Measurements from ENCODE around the gene SPARC. TPM values are rescaled to one million over a fixed set of nuclear protein-coding genes. Genes with fewer than 3 reads are reported as not detected.

SPARC gene
- total RNA-seq, 1 experiment from 2014 or later: not detected

DNA sequence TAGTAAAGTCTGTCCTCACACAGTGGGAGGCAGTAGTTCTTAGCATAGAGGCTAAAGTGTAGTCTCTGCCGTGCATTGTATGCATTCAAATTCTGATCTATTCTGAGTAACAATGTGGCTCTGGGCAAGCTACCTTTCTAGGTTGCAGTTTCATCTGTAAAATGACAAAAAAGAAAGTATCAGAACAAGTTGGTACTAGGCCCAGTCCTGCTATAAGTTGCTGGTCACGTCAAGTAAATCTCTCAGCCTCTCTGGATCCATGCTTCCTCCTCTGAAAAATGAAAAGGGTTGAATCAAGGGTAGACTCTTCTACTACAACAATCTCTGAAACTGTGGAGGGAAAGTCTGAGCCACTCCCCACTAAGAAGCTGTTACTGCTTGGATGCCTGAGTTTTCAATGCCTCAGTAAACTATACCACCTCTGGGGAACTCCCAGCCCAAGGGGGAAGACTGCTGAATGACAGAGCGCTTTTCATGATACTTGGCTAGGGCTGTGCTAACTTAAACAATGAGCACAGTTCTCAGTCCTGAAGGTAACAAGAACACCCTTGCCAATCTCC is 34.5 kb upstream of the SPARC start:
- Mint-ChIP-seq H3K9me3 (ENCODE audit: low read depth, unreplicated experiment) (no peaks in the 10 kb centered on the region), H3K36me3 (ENCODE audit: insufficient read depth, unreplicated experiment) (peaks cover 5% of the 10 kb centered on the region), H3K27me3 (ENCODE audit: unreplicated experiment) (no peaks in the 10 kb centered on the region), H3K27ac (ENCODE audit: unreplicated experiment) (no peak overlapping the region), H3K4me3 (ENCODE audit: low read depth, unreplicated experiment) (no peak overlapping the region), H3K4me1 (ENCODE audit: low read depth, unreplicated experiment) (peaks cover 32% of the 10 kb centered on the region)
- intact Hi-C loops (cut with micrococcal nuclease; ENCODE audit: unreplicated experiment): no loop called here
- TF ChIP-seq, protein P1, sequence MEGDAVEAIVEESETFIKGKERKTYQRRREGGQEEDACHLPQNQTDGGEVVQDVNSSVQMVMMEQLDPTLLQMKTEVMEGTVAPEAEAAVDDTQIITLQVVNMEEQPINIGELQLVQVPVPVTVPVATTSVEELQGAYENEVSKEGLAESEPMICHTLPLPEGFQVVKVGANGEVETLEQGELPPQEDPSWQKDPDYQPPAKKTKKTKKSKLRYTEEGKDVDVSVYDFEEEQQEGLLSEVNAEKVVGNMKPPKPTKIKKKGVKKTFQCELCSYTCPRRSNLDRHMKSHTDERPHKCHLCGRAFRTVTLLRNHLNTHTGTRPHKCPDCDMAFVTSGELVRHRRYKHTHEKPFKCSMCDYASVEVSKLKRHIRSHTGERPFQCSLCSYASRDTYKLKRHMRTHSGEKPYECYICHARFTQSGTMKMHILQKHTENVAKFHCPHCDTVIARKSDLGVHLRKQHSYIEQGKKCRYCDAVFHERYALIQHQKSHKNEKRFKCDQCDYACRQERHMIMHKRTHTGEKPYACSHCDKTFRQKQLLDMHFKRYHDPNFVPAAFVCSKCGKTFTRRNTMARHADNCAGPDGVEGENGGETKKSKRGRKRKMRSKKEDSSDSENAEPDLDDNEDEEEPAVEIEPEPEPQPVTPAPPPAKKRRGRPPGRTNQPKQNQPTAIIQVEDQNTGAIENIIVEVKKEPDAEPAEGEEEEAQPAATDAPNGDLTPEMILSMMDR (IDR thresholded peaks at IDR 0.05; ENCODE audit: unreplicated experiment): no peak
- BruUV-seq (replicated peaks): no TSS peak
- CTCF ChIA-PET: interaction anchor here (0.6 to 1.4 kb wide), 6 partner anchors 18 to 349 kb away, joined by 3 to 6 read pairs (median 4); no protein-coding TSS in a partner anchor
- DNase-seq: no peak

DNA sequence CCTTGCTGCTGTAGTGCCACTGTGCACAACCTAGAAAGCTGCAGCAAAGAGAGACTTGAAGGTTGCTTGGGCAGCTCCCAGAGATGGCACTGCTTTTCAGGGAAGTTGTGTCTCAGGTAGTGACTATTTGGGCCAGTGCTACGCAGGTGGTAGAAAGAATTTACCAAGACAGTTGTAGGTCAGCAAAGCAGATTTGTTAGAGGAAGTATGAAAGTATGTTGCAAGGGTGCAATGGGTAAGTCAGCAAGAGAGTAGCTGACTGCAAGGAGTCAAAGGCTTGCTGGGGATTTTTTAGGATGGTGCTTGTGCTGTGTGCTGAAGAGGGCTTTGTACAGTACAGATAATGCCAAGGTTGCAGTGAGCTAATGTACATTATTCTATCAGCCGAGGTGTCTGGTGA is 33.5 kb upstream of the SPARC start:
- no TSS peak for BruUV-seq (replicated peaks)
- H3K36me3 Mint-ChIP-seq (ENCODE audit: insufficient read depth, unreplicated experiment): no peaks in the 10 kb centered on the region
- H3K27me3 Mint-ChIP-seq (ENCODE audit: unreplicated experiment): no peaks in the 10 kb centered on the region
- intact Hi-C loops (cut with micrococcal nuclease; ENCODE audit: unreplicated experiment): no loop called here
- TF ChIP-seq, protein P1 (IDR thresholded peaks at IDR 0.05; ENCODE audit: unreplicated experiment): no peak
- DNase-seq: no peak
- no peak overlapping the region for H3K4me3 Mint-ChIP-seq (ENCODE audit: low read depth, unreplicated experiment)
- CTCF ChIA-PET: interaction anchor here (1.2 kb wide), 1 partner anchor 62 kb away, joined by 3 read pairs; no protein-coding TSS in a partner anchor
- no peak overlapping the region for H3K27ac Mint-ChIP-seq (ENCODE audit: unreplicated experiment)
- H3K4me1 Mint-ChIP-seq (ENCODE audit: low read depth, unreplicated experiment): peaks cover 26% of the 10 kb centered on the region
- no peaks in the 10 kb centered on the region for H3K9me3 Mint-ChIP-seq (ENCODE audit: low read depth, unreplicated experiment)

DNA sequence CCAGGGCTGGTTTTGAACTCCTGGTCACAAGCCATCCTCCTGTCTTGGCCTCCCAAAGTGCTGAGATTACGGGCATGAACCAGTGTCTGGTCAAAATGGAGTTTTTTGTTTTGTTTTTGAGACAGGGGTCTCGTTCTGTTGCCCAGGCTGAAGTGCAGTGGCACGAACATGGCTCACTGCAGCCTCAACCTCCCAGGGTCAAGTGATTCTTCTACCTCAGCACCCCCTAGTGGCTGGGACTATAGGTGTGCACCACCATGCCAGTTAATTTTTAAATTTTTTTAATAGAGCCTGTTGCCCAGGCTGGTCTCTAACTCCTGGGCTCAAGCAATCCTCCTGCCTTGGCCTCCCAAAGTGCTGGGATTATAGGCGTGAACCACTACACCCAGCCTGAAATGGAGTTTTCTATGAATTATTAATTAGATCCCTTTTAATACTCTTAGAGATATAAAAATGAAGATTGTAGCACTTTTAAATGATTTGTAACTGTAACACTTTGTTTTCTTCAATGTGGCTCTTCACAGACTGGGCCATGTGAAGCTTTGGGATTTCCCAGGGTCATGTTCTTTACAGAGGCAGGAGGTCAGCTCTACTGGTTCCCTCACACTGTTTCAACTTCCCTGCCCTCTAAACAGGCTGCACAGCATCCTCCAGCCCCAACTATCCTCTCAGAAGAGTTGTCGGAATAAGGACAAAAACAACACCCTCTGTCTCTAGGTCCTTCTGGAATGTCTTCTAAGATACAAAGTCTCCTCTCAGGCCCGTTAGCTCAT is 32.7 kb upstream of the SPARC start:
- peak; percentile 49 for DNase-seq

DNA sequence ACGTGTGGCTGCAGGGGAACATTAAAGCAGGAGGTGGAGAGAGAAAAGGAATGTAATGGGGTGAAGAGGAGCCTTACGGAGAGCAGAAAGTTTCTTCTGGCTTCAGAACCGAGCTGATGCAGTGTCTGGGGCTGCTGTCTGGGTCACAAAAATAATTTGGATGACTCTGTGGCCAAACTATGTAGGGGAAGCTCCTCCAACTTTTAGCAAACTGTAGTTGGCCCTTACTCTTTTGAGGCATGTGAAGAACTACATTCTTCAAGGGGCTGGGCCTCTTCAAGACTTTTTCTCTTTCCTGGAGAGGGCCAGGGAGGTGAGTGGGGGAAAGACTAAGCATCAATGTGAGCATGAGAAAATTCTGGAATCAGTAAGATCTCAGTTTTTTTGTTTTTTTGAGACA is 31.9 kb upstream of the SPARC start:
- peaks cover 26% of the 10 kb centered on the region for H3K4me1 Mint-ChIP-seq (ENCODE audit: low read depth, unreplicated experiment)

More for the DNA sequence above, 32.7 kb upstream of the SPARC start:
- intact Hi-C loops (cut with micrococcal nuclease; ENCODE audit: unreplicated experiment): no loop called here
- peaks cover 26% of the 10 kb centered on the region for H3K4me1 Mint-ChIP-seq (ENCODE audit: low read depth, unreplicated experiment)
- H3K36me3 Mint-ChIP-seq (ENCODE audit: insufficient read depth, unreplicated experiment): no peaks in the 10 kb centered on the region
- H3K27ac Mint-ChIP-seq (ENCODE audit: unreplicated experiment): no peak overlapping the region
- H3K9me3 Mint-ChIP-seq (ENCODE audit: low read depth, unreplicated experiment): no peaks in the 10 kb centered on the region
- TF ChIP-seq, protein P1 (IDR thresholded peaks at IDR 0.05; ENCODE audit: unreplicated experiment): peak; percentile 65
- no TSS peak for BruUV-seq (replicated peaks)
- CTCF ChIA-PET: interaction anchor here (1.2 kb wide), 1 partner anchor 61 kb away, joined by 3 read pairs; no protein-coding TSS in a partner anchor
- H3K4me3 Mint-ChIP-seq (ENCODE audit: low read depth, unreplicated experiment): no peak overlapping the region
- H3K27me3 Mint-ChIP-seq (ENCODE audit: unreplicated experiment): no peaks in the 10 kb centered on the region

More for the DNA sequence above, 31.9 kb upstream of the SPARC start:
- no peak overlapping the region for H3K4me3 Mint-ChIP-seq (ENCODE audit: low read depth, unreplicated experiment)
- TF ChIP-seq, protein P1 (IDR thresholded peaks at IDR 0.05; ENCODE audit: unreplicated experiment): no peak
- H3K9me3 Mint-ChIP-seq (ENCODE audit: low read depth, unreplicated experiment): no peaks in the 10 kb centered on the region
- CTCF ChIA-PET: no interaction called here
- no peaks in the 10 kb centered on the region for H3K27me3 Mint-ChIP-seq (ENCODE audit: unreplicated experiment)
- H3K27ac Mint-ChIP-seq (ENCODE audit: unreplicated experiment): no peak overlapping the region
- DNase-seq: no peak
- intact Hi-C loops (cut with micrococcal nuclease; ENCODE audit: unreplicated experiment): no loop called here
- no TSS peak for BruUV-seq (replicated peaks)
- H3K36me3 Mint-ChIP-seq (ENCODE audit: insufficient read depth, unreplicated experiment): no peaks in the 10 kb centered on the region
